Activated CD8-positive, alpha-beta memory T cell treated with anti-CD3 and anti-CD28 coated beads, Interleukin-2, amount 50 U/mL, for 24 hours (primary cell): ENCODE results near the gene ABHD2.
"Not testable (repeated sequence)": the region's sequence is repeated elsewhere in the genome, so short reads cannot be mapped to it uniquely, and the experiment has no call there.

Experiments used
- DNase-seq: peaks from one replicate; pipeline ENCODE4 v3.0.0-alpha.2; 2020; ENCODE audit errors: extremely low read depth

Gene ABHD2

GRCh38 chr15:89075101-89075640 lies 13.1 kb upstream of the ABHD2 start:
- DNase-seq, result no peak

- DNase-seq, result no peak
Measured at GRCh38 chr15:89075846-89076245, 12.4 kb upstream of the ABHD2 start.

GRCh38 chr15:89077750-89078149 lies 10.5 kb upstream of the ABHD2 start:
- DNase-seq, result no peak

- no peak for DNase-seq
Measured at GRCh38 chr15:89078851-89079810, 9.1 kb upstream of the ABHD2 start.

GRCh38 chr15:89081878-89082277 lies 6.4 kb upstream of the ABHD2 start:
- no peak for DNase-seq

GRCh38 chr15:89083246-89083645 lies 5.0 kb upstream of the ABHD2 start:
- DNase-seq, result no peak

GRCh38 chr15:89085289-89085926 lies 2.8 kb upstream of the ABHD2 start:
- no peak for DNase-seq

- DNase-seq, result not testable (repeated sequence)
Measured at GRCh38 chr15:89085933-89086332, 2.3 kb upstream of the ABHD2 start.

- not testable (repeated sequence) for DNase-seq
Measured at GRCh38 chr15:89086390-89086789, 1.9 kb upstream of the ABHD2 start.

- DNase-seq, result no peak
Measured at GRCh38 chr15:89087161-89087829, 961 bp upstream of the ABHD2 start.

- no peak for DNase-seq
Measured at GRCh38 chr15:89088605-89089315, 504 bp downstream of the ABHD2 start.

GRCh38 chr15:89089316-89090230 lies 1.3 kb downstream of the ABHD2 start:
- DNase-seq, result no peak

GRCh38 chr15:89090791-89091626 lies 2.8 kb downstream of the ABHD2 start:
- no peak for DNase-seq

- DNase-seq, result no peak
Measured at GRCh38 chr15:89091627-89092220, 3.5 kb downstream of the ABHD2 start.

- no peak for DNase-seq
Measured at GRCh38 chr15:89093509-89093908, 5.3 kb downstream of the ABHD2 start.

- no peak for DNase-seq
Measured at GRCh38 chr15:89095073-89095472, 6.8 kb downstream of the ABHD2 start.

GRCh38 chr15:89095556-89095955 lies 7.3 kb downstream of the ABHD2 start:
- no peak for DNase-seq

- no peak for DNase-seq
Measured at GRCh38 chr15:89096664-89097063, 8.4 kb downstream of the ABHD2 start.

GRCh38 chr15:89097313-89097712 lies 9.1 kb downstream of the ABHD2 start:
- no peak for DNase-seq
